ENCODE measurements around the gene LRRC15.

Gene LRRC15

GRCh38 chr3:194314388-194315068 lies 55.0 kb downstream of the LRRC15 start:
- no peak overlapping the region for H3K4me3 ChIP-seq (ENCODE audit: low read depth, low read length)
- H3K4me2 ChIP-seq (ENCODE audit: low read length), result peak overlapping the region; percentile 73
- H3K79me1 ChIP-seq (ENCODE audit: low read length), result peaks cover 7% of the 10 kb centered on the region
- H4K12ac ChIP-seq (ENCODE audit: low read depth, low read length), result no peak overlapping the region
- WGBS (ENCODE audit: extremely low coverage, insufficient coverage, insufficient read length), result no CpG with 5 or more reads among the region's 13 CpGs
- H3K27ac ChIP-seq (ENCODE audit: low read depth, low read length), result no peak overlapping the region
- H3K23ac ChIP-seq (ENCODE audit: low read length), result no peak overlapping the region
- no peak for DNase-seq
- H3K79me2 ChIP-seq (ENCODE audit: control insufficient read depth, insufficient read depth, low read length, poor library complexity), result no peaks in the 10 kb centered on the region
- H2AK5ac ChIP-seq (ENCODE audit: low read length), result peak overlapping the region; percentile 56
- H3K14ac ChIP-seq (ENCODE audit: low read length), result peak overlapping the region; percentile 27
- no peaks in the 10 kb centered on the region for H3K36me3 ChIP-seq (ENCODE audit: control insufficient read depth in 1 of 2, insufficient read depth in 2 of 2, low read length in 2 of 2)
- H2AFZ ChIP-seq (ENCODE audit: insufficient read depth, low read length, poor library complexity), result no peak overlapping the region
- H4K91ac ChIP-seq (ENCODE audit: low read depth, low read length), result peak overlapping the region; percentile 84
- H3K18ac ChIP-seq (ENCODE audit: low read length), result peak overlapping the region; percentile 48
- H2BK120ac ChIP-seq (ENCODE audit: insufficient read depth, low read length, poor library complexity), result peak overlapping the region; percentile 65
- H3K4ac ChIP-seq (ENCODE audit: low read depth, low read length), result peak overlapping the region; percentile 1
- H2BK12ac ChIP-seq (ENCODE audit: low read length), result peak overlapping the region; percentile 85
- peaks cover 17 to 19% of the 10 kb centered on the region in 2 experiments for H3K4me1 ChIP-seq (ENCODE audit: control insufficient read depth in 1 of 2, insufficient read depth in 2 of 2, low read length in 2 of 2)
- peaks cover 6% of the 10 kb centered on the region for H3K27me3 ChIP-seq (ENCODE audit: insufficient read depth, low read length)
- H2BK5ac ChIP-seq (ENCODE audit: low read depth, low read length, poor library complexity), result no peak overlapping the region
- H4K8ac ChIP-seq (ENCODE audit: low read depth, low read length), result peak overlapping the region; percentile 11
- peaks cover 10% of the 10 kb centered on the region for H3K9me3 ChIP-seq (ENCODE audit: insufficient read depth, low read depth, low read length)
- H3K9ac ChIP-seq (ENCODE audit: low read length), result no peak overlapping the region

GRCh38 chr3:194313560-194314387 lies 55.8 kb downstream of the LRRC15 start:
- Histone ChIP-seq H3K4ac (ENCODE audit: low read depth, low read length) (no peak overlapping the region), H3K23ac (ENCODE audit: low read length) (no peak overlapping the region), H3K9me3 (ENCODE audit: insufficient read depth, low read depth, low read length) (peaks cover 9% of the 10 kb centered on the region), H3K18ac (ENCODE audit: low read length) (peak overlapping the region; percentile 48), H4K91ac (ENCODE audit: low read depth, low read length) (peak overlapping the region; percentile 77), H3K36me3 (ENCODE audit: control insufficient read depth in 1 of 2, insufficient read depth in 2 of 2, low read length in 2 of 2) (no peaks in the 10 kb centered on the region), H4K8ac (ENCODE audit: low read depth, low read length) (no peak overlapping the region), H3K4me2 (ENCODE audit: low read length) (no peak overlapping the region), H3K14ac (ENCODE audit: low read length) (peak overlapping the region; percentile 27), H2BK12ac (ENCODE audit: low read length) (peak overlapping the region; percentile 85), H3K79me1 (ENCODE audit: low read length) (peaks cover 7% of the 10 kb centered on the region), H3K4me1 (ENCODE audit: control insufficient read depth in 1 of 2, insufficient read depth in 2 of 2, low read length in 2 of 2) (peaks cover 17 to 19% of the 10 kb centered on the region in 2 experiments), H3K9ac (ENCODE audit: low read length) (no peak overlapping the region), H2AK5ac (ENCODE audit: low read length) (peak overlapping the region; percentile 56), H3K27ac (ENCODE audit: low read depth, low read length) (no peak overlapping the region), H2AFZ (ENCODE audit: insufficient read depth, low read length, poor library complexity) (no peak overlapping the region), H3K79me2 (ENCODE audit: control insufficient read depth, insufficient read depth, low read length, poor library complexity) (no peaks in the 10 kb centered on the region), H3K27me3 (ENCODE audit: insufficient read depth, low read length) (peaks cover 6% of the 10 kb centered on the region), H3K4me3 (ENCODE audit: low read depth, low read length) (no peak overlapping the region), H2BK120ac (ENCODE audit: insufficient read depth, low read length, poor library complexity) (peak overlapping the region; percentile 61), H4K12ac (ENCODE audit: low read depth, low read length) (no peak overlapping the region), H2BK5ac (ENCODE audit: low read depth, low read length, poor library complexity) (no peak overlapping the region)
- no CpG with 5 or more reads among the region's 15 CpGs for WGBS (ENCODE audit: extremely low coverage, insufficient coverage, insufficient read length)
- no peak for DNase-seq

- Histone ChIP-seq H3K4ac (ENCODE audit: low read depth, low read length) (no peak overlapping the region), H3K9me3 (ENCODE audit: insufficient read depth, low read depth, low read length) (peaks cover 2% of the 10 kb centered on the region), H4K8ac (ENCODE audit: low read depth, low read length) (no peak overlapping the region), H3K23ac (ENCODE audit: low read length) (no peak overlapping the region), H2BK12ac (ENCODE audit: low read length) (no peak overlapping the region), H4K12ac (ENCODE audit: low read depth, low read length) (no peak overlapping the region), H3K14ac (ENCODE audit: low read length) (no peak overlapping the region), H3K36me3 (ENCODE audit: control insufficient read depth in 1 of 2, insufficient read depth in 2 of 2, low read length in 2 of 2) (no peaks in the 10 kb centered on the region), H3K27ac (ENCODE audit: low read depth, low read length) (no peak overlapping the region), H3K4me1 (ENCODE audit: control insufficient read depth in 1 of 2, insufficient read depth in 2 of 2, low read length in 2 of 2) (peaks cover 17 to 19% of the 10 kb centered on the region in 2 experiments), H3K27me3 (ENCODE audit: insufficient read depth, low read length) (peaks cover 6% of the 10 kb centered on the region), H2AK5ac (ENCODE audit: low read length) (no peak overlapping the region), H2AFZ (ENCODE audit: insufficient read depth, low read length, poor library complexity) (no peak overlapping the region), H4K91ac (ENCODE audit: low read depth, low read length) (peak overlapping the region; percentile 20), H3K4me3 (ENCODE audit: low read depth, low read length) (no peak overlapping the region), H3K18ac (ENCODE audit: low read length) (no peak overlapping the region), H2BK5ac (ENCODE audit: low read depth, low read length, poor library complexity) (no peak overlapping the region), H3K79me1 (ENCODE audit: low read length) (peaks cover 7% of the 10 kb centered on the region), H3K79me2 (ENCODE audit: control insufficient read depth, insufficient read depth, low read length, poor library complexity) (no peaks in the 10 kb centered on the region), H2BK120ac (ENCODE audit: insufficient read depth, low read length, poor library complexity) (no peak overlapping the region), H3K4me2 (ENCODE audit: low read length) (no peak overlapping the region), H3K9ac (ENCODE audit: low read length) (no peak overlapping the region)
- DNase-seq, result no peak
- WGBS (ENCODE audit: extremely low coverage, insufficient coverage, insufficient read length), result no CpG with 5 or more reads among the region's 16 CpGs
These were observed 56.7 kb downstream of the LRRC15 start for GRCh38 chr3:194312743-194313281.

DNA sequence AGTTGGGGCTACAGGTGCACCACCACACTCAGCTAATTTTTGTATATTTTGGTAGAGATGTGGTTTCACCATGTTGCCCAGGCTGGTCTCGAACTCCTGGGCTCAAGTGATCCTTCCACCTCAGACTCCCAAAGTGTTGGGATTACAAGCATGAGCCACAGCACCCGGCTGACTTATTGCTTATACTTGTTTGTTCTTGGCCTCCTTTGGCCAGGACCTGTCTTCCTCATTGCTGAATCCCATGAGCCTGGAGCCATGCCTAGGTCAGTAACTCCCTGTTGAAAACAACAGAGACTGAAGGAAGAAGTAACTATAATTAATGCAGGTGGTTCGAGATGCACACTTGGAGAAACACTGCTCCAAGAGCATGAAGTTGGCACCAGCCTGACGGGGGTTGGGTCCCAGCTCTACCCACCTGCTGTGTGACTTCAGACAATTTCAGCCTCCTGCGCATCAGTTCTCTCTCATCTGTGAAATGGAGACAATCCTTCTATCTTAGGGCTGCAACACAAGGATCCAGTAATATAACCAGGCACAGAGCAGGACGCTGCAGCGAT lies 57.3 kb downstream of the LRRC15 start:
- Histone ChIP-seq H3K9ac (ENCODE audit: low read length) (no peak overlapping the region), H3K27me3 (ENCODE audit: insufficient read depth, low read length) (peaks cover 4% of the 10 kb centered on the region), H2BK5ac (ENCODE audit: low read depth, low read length, poor library complexity) (no peak overlapping the region), H3K9me3 (ENCODE audit: insufficient read depth, low read depth, low read length) (peaks cover 1% of the 10 kb centered on the region), H2BK12ac (ENCODE audit: low read length) (no peak overlapping the region), H3K4me3 (ENCODE audit: low read depth, low read length) (no peak overlapping the region), H3K4me1 (ENCODE audit: control insufficient read depth in 1 of 2, insufficient read depth in 2 of 2, low read length in 2 of 2) (peaks cover 17 to 19% of the 10 kb centered on the region in 2 experiments), H4K8ac (ENCODE audit: low read depth, low read length) (no peak overlapping the region), H2AFZ (ENCODE audit: insufficient read depth, low read length, poor library complexity) (no peak overlapping the region), H3K23ac (ENCODE audit: low read length) (no peak overlapping the region), H3K4ac (ENCODE audit: low read depth, low read length) (no peak overlapping the region), H3K79me1 (ENCODE audit: low read length) (peaks cover 7% of the 10 kb centered on the region), H2BK120ac (ENCODE audit: insufficient read depth, low read length, poor library complexity) (no peak overlapping the region), H2AK5ac (ENCODE audit: low read length) (no peak overlapping the region), H3K36me3 (ENCODE audit: control insufficient read depth in 1 of 2, insufficient read depth in 2 of 2, low read length in 2 of 2) (no peaks in the 10 kb centered on the region), H3K4me2 (ENCODE audit: low read length) (no peak overlapping the region), H3K27ac (ENCODE audit: low read depth, low read length) (no peak overlapping the region), H4K91ac (ENCODE audit: low read depth, low read length) (no peak overlapping the region), H3K14ac (ENCODE audit: low read length) (no peak overlapping the region), H3K79me2 (ENCODE audit: control insufficient read depth, insufficient read depth, low read length, poor library complexity) (no peaks in the 10 kb centered on the region), H3K18ac (ENCODE audit: low read length) (no peak overlapping the region), H4K12ac (ENCODE audit: low read depth, low read length) (no peak overlapping the region)
- no CpG with 5 or more reads among the region's 7 CpGs for WGBS (ENCODE audit: extremely low coverage, insufficient coverage, insufficient read length)
- no peak for DNase-seq

Measured in trophoblast cell (in vitro differentiated cells and primary cell).